Mucosa of rectum (tissue), 2 donors: Measurements from ENCODE around the gene CCN2.

ENCODE experiments used
- H3K27ac ChIP-seq, 2 donors: one replicate each; pipeline ENCODE4 v1.7.0; 2013; ENCODE audit warnings: inconsistent platforms in 2 of 2, low read depth in 2 of 2, low read length in 2 of 2
- H3K27me3 ChIP-seq, 2 donors: one replicate each; pipeline ENCODE4 v1.7.0; 2013; ENCODE audit warnings: low read length in 2 of 2; ENCODE audit not compliant: control insufficient read depth in 2 of 2, insufficient read depth in 2 of 2
- H3K36me3 ChIP-seq, 2 donors: one replicate each; pipeline ENCODE4 v1.7.0; 2013; ENCODE audit warnings: low read length in 2 of 2; ENCODE audit not compliant: control insufficient read depth in 2 of 2, insufficient read depth in 2 of 2
- H3K4me1 ChIP-seq, 2 donors: one replicate each; pipeline ENCODE4 v1.7.0; 2013; ENCODE audit warnings: low read length in 2 of 2, mild to moderate bottlenecking in 1 of 2; ENCODE audit not compliant: control insufficient read depth in 2 of 2, insufficient read depth in 2 of 2
- H3K4me3 ChIP-seq, 2 donors: one replicate each; pipeline ENCODE4 v1.7.0; 2013; ENCODE audit warnings: low read length in 2 of 2
- H3K9ac ChIP-seq, 2 donors: one replicate each; pipeline ENCODE4 v1.7.0; 2013; ENCODE audit warnings: low read length in 2 of 2, low read depth in 1 of 2, mild to moderate bottlenecking in 1 of 2
- H3K9me3 ChIP-seq, 2 donors: one replicate each; pipeline ENCODE4 v1.7.0; 2013; ENCODE audit warnings: low read length in 2 of 2; ENCODE audit not compliant: control insufficient read depth in 2 of 2
- donor health status: healthy.
- donor health status: Normal muscosa, but diverticular disease.

The CCN2 gene

GRCh38 chr6:131967948-131968347 is 16.8 kb upstream of the CCN2 start:
- no peaks in the 10 kb centered on the region for H3K36me3 ChIP-seq
- no peak overlapping the region for H3K9ac ChIP-seq
- H3K27ac ChIP-seq, result no peak overlapping the region
- H3K9me3 ChIP-seq, result no peaks in the 10 kb centered on the region
- H3K4me3 ChIP-seq, result no peak overlapping the region
- H3K27me3 ChIP-seq, result no peaks in the 10 kb centered on the region
- peaks cover 0 to 3% of the 10 kb centered on the region in 2 donors for H3K4me1 ChIP-seq

- H3K36me3 ChIP-seq, result no peaks in the 10 kb centered on the region
- no peaks in the 10 kb centered on the region for H3K4me1 ChIP-seq
- H3K27ac ChIP-seq, result no peak overlapping the region
- no peak overlapping the region for H3K4me3 ChIP-seq
- no peaks in the 10 kb centered on the region for H3K9me3 ChIP-seq
- no peak overlapping the region for H3K9ac ChIP-seq
- H3K27me3 ChIP-seq, result no peaks in the 10 kb centered on the region
Observed at GRCh38 chr6:131966443-131966842, 15.3 kb upstream of the CCN2 start.

GRCh38 chr6:131963063-131963462 is 11.9 kb upstream of the CCN2 start:
- Histone ChIP-seq H3K27me3 (no peaks in the 10 kb centered on the region), H3K9me3 (no peaks in the 10 kb centered on the region), H3K4me1 (peaks cover 4 to 13% of the 10 kb centered on the region in 2 donors), H3K9ac (no peak overlapping the region), H3K36me3 (no peaks in the 10 kb centered on the region), H3K27ac (no peak overlapping the region), H3K4me3 (no peak overlapping the region)

GRCh38 chr6:131960371-131961133 is 9.4 kb upstream of the CCN2 start:
- peaks cover 4 to 25% of the 10 kb centered on the region in 2 donors for H3K4me1 ChIP-seq

GRCh38 chr6:131958542-131959470 is 7.6 kb upstream of the CCN2 start:
- Histone ChIP-seq H3K27ac (peak overlapping the region; percentile 80 to 89), H3K9me3 (no peaks in the 10 kb centered on the region), H3K4me1 (peaks cover 10 to 41% of the 10 kb centered on the region in 2 donors), H3K27me3 (no peaks in the 10 kb centered on the region), H3K36me3 (no peaks in the 10 kb centered on the region), H3K4me3 (no peak overlapping the region), H3K9ac (peak overlapping the region in 1 of 2 donors; percentile 42)

More at GRCh38 chr6:131960371-131961133, 9.4 kb upstream of the CCN2 start:
- Histone ChIP-seq H3K9me3 (no peaks in the 10 kb centered on the region), H3K4me3 (no peak overlapping the region), H3K9ac (no peak overlapping the region), H3K27ac (no peak overlapping the region), H3K36me3 (no peaks in the 10 kb centered on the region), H3K27me3 (no peaks in the 10 kb centered on the region)

- no peaks in the 10 kb centered on the region for H3K27me3 ChIP-seq
Observed at GRCh38 chr6:131958095-131958494, 6.9 kb upstream of the CCN2 start.

GRCh38 chr6:131955876-131956275 is 4.7 kb upstream of the CCN2 start:
- H3K36me3 ChIP-seq, result no peaks in the 10 kb centered on the region
- peak overlapping the region in 1 of 2 donors; percentile 14 for H3K27ac ChIP-seq
- H3K4me1 ChIP-seq, result peaks cover 10 to 56% of the 10 kb centered on the region in 2 donors
- no peak overlapping the region for H3K9ac ChIP-seq
- H3K27me3 ChIP-seq, result no peaks in the 10 kb centered on the region
- no peaks in the 10 kb centered on the region for H3K9me3 ChIP-seq
- H3K4me3 ChIP-seq, result no peak overlapping the region

More at GRCh38 chr6:131958095-131958494, 6.9 kb upstream of the CCN2 start:
- Histone ChIP-seq H3K9me3 (no peaks in the 10 kb centered on the region), H3K36me3 (no peaks in the 10 kb centered on the region), H3K9ac (peak overlapping the region in 1 of 2 donors; percentile 42), H3K4me1 (peaks cover 10 to 41% of the 10 kb centered on the region in 2 donors), H3K4me3 (no peak overlapping the region), H3K27ac (peak overlapping the region; percentile 80 to 89)

- no peaks in the 10 kb centered on the region for H3K27me3 ChIP-seq
- no peaks in the 10 kb centered on the region for H3K9me3 ChIP-seq
- H3K4me1 ChIP-seq, result peaks cover 12 to 59% of the 10 kb centered on the region in 2 donors
- H3K4me3 ChIP-seq, result peak overlapping the region in 1 of 2 donors; percentile 51
- no peaks in the 10 kb centered on the region for H3K36me3 ChIP-seq
- H3K27ac ChIP-seq, result peak overlapping the region; percentile 19 to 84
- peak overlapping the region in 1 of 2 donors; percentile 14 for H3K9ac ChIP-seq
Observed at GRCh38 chr6:131955192-131955591, 4.0 kb upstream of the CCN2 start.

GRCh38 chr6:131954775-131955107 is 3.6 kb upstream of the CCN2 start:
- Histone ChIP-seq H3K27ac (peak overlapping the region; percentile 19 to 84), H3K9me3 (no peaks in the 10 kb centered on the region), H3K4me1 (peaks cover 14 to 63% of the 10 kb centered on the region in 2 donors), H3K9ac (peak overlapping the region in 1 of 2 donors; percentile 14), H3K36me3 (no peaks in the 10 kb centered on the region), H3K4me3 (peak overlapping the region; percentile 24 to 51), H3K27me3 (no peaks in the 10 kb centered on the region)
